H9 (cell line): ENCODE data around the gene ZNF622. TPM values are rescaled to one million over a fixed set of nuclear protein-coding genes. Genes with fewer than 3 reads are reported as not detected.

Source experiments
- DNase-seq: peaks from one replicate; pipeline ENCODE4 v3.0.0-alpha.2; 2017
- H2AFZ ChIP-seq: one replicate; pipeline ENCODE4 v1.6.1; 2013; ENCODE audit warnings: mild to moderate bottlenecking, low read length, control low read depth, moderate library complexity
- H2AK5ac ChIP-seq: 2 replicates; pipeline ENCODE4 v1.6.1; 2013; ENCODE audit warnings: low read length, control low read depth, mixed read lengths; ENCODE audit not compliant: insufficient read length
- H2BK120ac ChIP-seq: one replicate; pipeline ENCODE4 v1.6.1; 2013; ENCODE audit warnings: low read depth, mild to moderate bottlenecking, low read length, control low read depth, inconsistent platforms; ENCODE audit not compliant: poor library complexity, severe bottlenecking
- H2BK12ac ChIP-seq: 2 replicates; pipeline ENCODE4 v1.6.1; 2013; ENCODE audit warnings: low read length, control low read depth, mixed read lengths, low read depth; ENCODE audit not compliant: insufficient read length
- H2BK15ac ChIP-seq: 2 replicates; pipeline ENCODE4 v1.6.1; 2013; ENCODE audit warnings: low read depth, low read length, control low read depth
- H2BK20ac ChIP-seq: one replicate; pipeline ENCODE4 v1.6.1; 2013; ENCODE audit warnings: low read depth, mild to moderate bottlenecking, low read length, control low read depth, inconsistent platforms; ENCODE audit not compliant: poor library complexity, severe bottlenecking
- H2BK5ac ChIP-seq: 2 replicates; pipeline ENCODE4 v1.6.1; 2013; ENCODE audit warnings: low read length, control low read depth, mixed read lengths; ENCODE audit not compliant: insufficient read length
- H3K14ac ChIP-seq: 2 replicates; pipeline ENCODE4 v1.6.1; 2013; ENCODE audit warnings: low read length, control low read depth; ENCODE audit not compliant: insufficient read depth
- H3K18ac ChIP-seq: 2 replicates; pipeline ENCODE4 v1.6.1; 2013; ENCODE audit warnings: low read depth, mild to moderate bottlenecking, mixed read lengths, low read length, control low read depth; ENCODE audit not compliant: insufficient read length
- H3K23ac ChIP-seq: 2 replicates; pipeline ENCODE4 v1.6.1; 2013; ENCODE audit warnings: low read length, control low read depth, mixed read lengths, low read depth; ENCODE audit not compliant: insufficient read length
- H3K23me2 ChIP-seq: 2 replicates; pipeline ENCODE4 v1.6.1; 2013; ENCODE audit warnings: low read depth, mild to moderate bottlenecking, mixed read lengths, low read length, control low read depth; ENCODE audit not compliant: insufficient read length, poor library complexity, severe bottlenecking
- H3K27ac ChIP-seq: 2 replicates; pipeline ENCODE4 v1.5.1; 2013; ENCODE audit warnings: low read length, control low read depth, mixed read lengths, low read depth; ENCODE audit not compliant: insufficient read length
- H3K27me3 ChIP-seq: 2 replicates; pipeline ENCODE4 v1.6.1; 2013; ENCODE audit warnings: low read length, control low read depth, inconsistent platforms; ENCODE audit not compliant: insufficient read depth
- H3K4ac ChIP-seq: 2 replicates; pipeline ENCODE4 v1.6.1; 2013; ENCODE audit warnings: low read depth, mild to moderate bottlenecking, control low read depth, inconsistent platforms, low read length, moderate library complexity
- H3K4me1 ChIP-seq: 2 replicates; pipeline ENCODE4 v1.6.1; 2013; ENCODE audit warnings: low read length, control low read depth, inconsistent platforms; ENCODE audit not compliant: insufficient read depth
- H3K4me2 ChIP-seq: 2 replicates; pipeline ENCODE4 v1.6.1; 2013; ENCODE audit warnings: low read length, control low read depth, mixed read lengths; ENCODE audit not compliant: insufficient read length, insufficient read depth
- H3K56ac ChIP-seq: 2 replicates; pipeline ENCODE4 v1.6.1; 2013; ENCODE audit warnings: low read depth, mild to moderate bottlenecking, mixed read lengths, low read length, control low read depth; ENCODE audit not compliant: insufficient read length
- H3K79me1 ChIP-seq: 2 replicates; pipeline ENCODE4 v1.6.1; 2013; ENCODE audit warnings: low read depth, mild to moderate bottlenecking, moderate library complexity, low read length, control low read depth, inconsistent platforms; ENCODE audit not compliant: insufficient read depth, poor library complexity, severe bottlenecking
- H3K79me2 ChIP-seq: 2 replicates; pipeline ENCODE4 v1.6.1; 2013; ENCODE audit warnings: low read length, control low read depth, inconsistent platforms; ENCODE audit not compliant: insufficient read depth
- H3K9ac ChIP-seq: 2 replicates; pipeline ENCODE4 v1.6.1; 2013; ENCODE audit warnings: low read length, control low read depth, mixed read lengths; ENCODE audit not compliant: insufficient read length; ENCODE audit errors: extremely low read depth
- H3K9me3 ChIP-seq: one replicate; pipeline ENCODE4 v1.6.1; 2013; ENCODE audit warnings: low read depth, low read length, inconsistent platforms; ENCODE audit not compliant: control insufficient read depth
- H3T11ph ChIP-seq: one replicate; pipeline ENCODE4 v1.6.1; 2013; ENCODE audit warnings: mild to moderate bottlenecking, low read length, control low read depth, inconsistent platforms
- H4K20me1 ChIP-seq: one replicate; pipeline ENCODE4 v1.6.1; 2013; ENCODE audit not compliant: control insufficient read depth, insufficient read length, insufficient read depth
- H4K5ac ChIP-seq: 2 replicates; pipeline ENCODE4 v1.6.1; 2013; ENCODE audit warnings: low read depth, mild to moderate bottlenecking, mixed read lengths, low read length, control low read depth; ENCODE audit not compliant: insufficient read length
- H4K8ac ChIP-seq: replicated peaks from 2 replicates; pipeline ENCODE4 v1.6.1; 2013; ENCODE audit warnings: low read length, control low read depth, mixed read lengths, low read depth; ENCODE audit not compliant: insufficient read length
- H4K91ac ChIP-seq: 2 replicates; pipeline ENCODE4 v1.6.1; 2013; ENCODE audit warnings: low read depth, mild to moderate bottlenecking, moderate library complexity, mixed read lengths, low read length, control low read depth; ENCODE audit not compliant: insufficient read length
- H3K27ac Mint-ChIP-seq, 3 experiments: 2 replicates in 2 of 3; 3 replicates in 1 of 3; pipeline ENCODE4 v1.8.0; 2020 to 2021; ENCODE audit warnings: mixed read lengths in 3 of 3, mild to moderate bottlenecking in 1 of 3, moderate library complexity in 1 of 3
- H3K27me3 Mint-ChIP-seq: 2 replicates; pipeline ENCODE4 v1.8.0; 2021; ENCODE audit warnings: low read depth, mild to moderate bottlenecking, moderate library complexity, mixed read lengths
- H3K36me3 Mint-ChIP-seq, 3 experiments: 2 replicates in 2 of 3; 3 replicates in 1 of 3; pipeline ENCODE4 v1.8.0; 2020 to 2021; ENCODE audit warnings: low read depth in 3 of 3, mixed read lengths in 3 of 3; ENCODE audit not compliant: insufficient read depth in 1 of 3
- H3K4me1 Mint-ChIP-seq, 2 experiments: 2 replicates each; pipeline ENCODE4 v1.8.0; 2020; ENCODE audit warnings: mixed read lengths in 2 of 2
- H3K4me3 Mint-ChIP-seq, 2 experiments: 2 replicates in 1 of 2; 3 replicates in 1 of 2; pipeline ENCODE4 v1.8.0; 2020 to 2021; ENCODE audit warnings: mild to moderate bottlenecking in 2 of 2, mixed read lengths in 2 of 2, moderate library complexity in 1 of 2
- H3K9me3 Mint-ChIP-seq, 2 experiments: 2 replicates in 1 of 2; 3 replicates in 1 of 2; pipeline ENCODE4 v1.8.0; 2020; ENCODE audit warnings: mild to moderate bottlenecking in 2 of 2, mixed read lengths in 2 of 2, moderate library complexity in 1 of 2
- total RNA-seq: library from RNA; stranded (reverse); gene quantifications from 2 replicates; pipeline ENCODE4 v1.2.1, GENCODE V29; 2021
- TF ChIP-seq, protein P1 (sequence below): fragments of 200-600 bp; sonication (generic); conservative IDR thresholded peaks from 3 replicates; pipeline ENCODE4 v1.8.0; 2021; ENCODE audit warnings: antibody characterized with exemption, mild to moderate bottlenecking

The ZNF622 gene
- total RNA-seq, 1 experiment from 2014 or later, result 42.2 TPM

DNA sequence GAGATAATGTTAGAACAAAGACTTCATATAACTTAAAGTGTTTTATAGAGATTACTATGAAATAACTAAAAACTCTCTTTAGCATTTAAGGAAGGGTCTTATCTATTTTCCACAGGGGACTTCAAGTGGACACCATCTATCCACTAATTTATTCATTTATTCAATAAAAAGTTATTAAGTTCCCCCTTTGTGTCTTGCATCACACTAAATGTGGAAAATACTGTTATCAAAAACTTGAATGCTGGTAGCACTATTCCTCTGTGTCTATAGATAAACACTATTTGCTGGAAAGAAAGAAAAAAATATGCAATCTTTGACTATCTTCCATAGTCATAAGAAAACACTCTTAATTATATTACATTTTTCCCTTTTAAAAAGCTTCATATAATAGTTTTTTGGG, 20.1 kb upstream of the ZNF622 start:
- no peak overlapping the region for H3K23ac ChIP-seq
- Mint-ChIP-seq H3K4me3 (no peak overlapping the region), H3K4me1 (no peaks in the 10 kb centered on the region), H3K9me3 (no peaks in the 10 kb centered on the region), H3K36me3 (no peaks in the 10 kb centered on the region), H3K27me3 (peaks cover 2% of the 10 kb centered on the region), H3K27ac (no peak overlapping the region)
- H3K23me2 ChIP-seq, result no peaks in the 10 kb centered on the region
- no peak for DNase-seq
- TF ChIP-seq, protein P1, sequence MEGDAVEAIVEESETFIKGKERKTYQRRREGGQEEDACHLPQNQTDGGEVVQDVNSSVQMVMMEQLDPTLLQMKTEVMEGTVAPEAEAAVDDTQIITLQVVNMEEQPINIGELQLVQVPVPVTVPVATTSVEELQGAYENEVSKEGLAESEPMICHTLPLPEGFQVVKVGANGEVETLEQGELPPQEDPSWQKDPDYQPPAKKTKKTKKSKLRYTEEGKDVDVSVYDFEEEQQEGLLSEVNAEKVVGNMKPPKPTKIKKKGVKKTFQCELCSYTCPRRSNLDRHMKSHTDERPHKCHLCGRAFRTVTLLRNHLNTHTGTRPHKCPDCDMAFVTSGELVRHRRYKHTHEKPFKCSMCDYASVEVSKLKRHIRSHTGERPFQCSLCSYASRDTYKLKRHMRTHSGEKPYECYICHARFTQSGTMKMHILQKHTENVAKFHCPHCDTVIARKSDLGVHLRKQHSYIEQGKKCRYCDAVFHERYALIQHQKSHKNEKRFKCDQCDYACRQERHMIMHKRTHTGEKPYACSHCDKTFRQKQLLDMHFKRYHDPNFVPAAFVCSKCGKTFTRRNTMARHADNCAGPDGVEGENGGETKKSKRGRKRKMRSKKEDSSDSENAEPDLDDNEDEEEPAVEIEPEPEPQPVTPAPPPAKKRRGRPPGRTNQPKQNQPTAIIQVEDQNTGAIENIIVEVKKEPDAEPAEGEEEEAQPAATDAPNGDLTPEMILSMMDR, result no peak
- no peaks in the 10 kb centered on the region for H3K79me2 ChIP-seq
- H4K8ac ChIP-seq, result no peak overlapping the region
- no peak overlapping the region for H2BK15ac ChIP-seq
- H3K56ac ChIP-seq, result no peak overlapping the region
- H3T11ph ChIP-seq, result no peak overlapping the region
- no peak overlapping the region for H2BK20ac ChIP-seq
- H3K4ac ChIP-seq, result no peak overlapping the region
- no peaks in the 10 kb centered on the region for H3K79me1 ChIP-seq
- no peak overlapping the region for H4K91ac ChIP-seq
- H3K18ac ChIP-seq, result no peak overlapping the region
- no peaks in the 10 kb centered on the region for H3K9me3 ChIP-seq
- H2AFZ ChIP-seq, result no peak overlapping the region
- no peak overlapping the region for H3K27ac ChIP-seq
- no peak overlapping the region for H2BK12ac ChIP-seq
- H3K4me2 ChIP-seq, result no peak overlapping the region
- H2BK120ac ChIP-seq, result no peak overlapping the region
- no peaks in the 10 kb centered on the region for H3K27me3 ChIP-seq
- no peak overlapping the region for H3K9ac ChIP-seq
- no peak overlapping the region for H2AK5ac ChIP-seq
- no peak overlapping the region for H2BK5ac ChIP-seq
- no peaks in the 10 kb centered on the region for H3K4me1 ChIP-seq
- no peaks in the 10 kb centered on the region for H4K20me1 ChIP-seq
- H3K14ac ChIP-seq, result no peak overlapping the region
- no peak overlapping the region for H4K5ac ChIP-seq
